ENCODE data around the gene TBC1D21. TPM values are rescaled to one million over a fixed set of nuclear protein-coding genes. Genes with fewer than 3 reads are reported as not detected.

Gene TBC1D21
- total RNA-seq, 2 donors from 2014 or later: not detected

- H3K4me1 ChIP-seq: peaks cover 50% of the 10 kb centered on the region
- intact Hi-C loops (cut with DNase I): no loop called here
Observed at GRCh38 chr15:73923156-73923487, 49.8 kb downstream of the TBC1D21 start.

GRCh38 chr15:73923488-73924164, 50.3 kb downstream of the TBC1D21 start:
- Histone ChIP-seq H3K27ac (peak overlapping the region in 2 of 4 donors; percentile 51), H3K4me3 (no peak overlapping the region), H3K27me3 (no peaks in the 10 kb centered on the region), H3K9me3 (no peaks in the 10 kb centered on the region), H3K36me3 (replicated peaks in 1 of 2; ENCODE audit: insufficient read depth in 1 of 2, low read depth in 2 of 2) (no peaks in the 10 kb centered on the region), H3K4me1 (peaks cover 53% of the 10 kb centered on the region)
- ATAC-seq: no peak
- TF ChIP-seq CTCF (IDR thresholded peaks at IDR 0.05): no peak
- no peak for TF ChIP-seq POLR2A (IDR thresholded peaks at IDR 0.05)
- no peak for DNase-seq
- intact Hi-C loops (cut with DNase I): no loop called here
- 78 to 82% methylated on average over 6 of the region's 6 CpGs for WGBS, 2 donors

More at GRCh38 chr15:73923156-73923487, 49.8 kb downstream of the TBC1D21 start:
- 63 to 79% methylated on average over 7 of the region's 7 CpGs for WGBS, 2 donors
- Histone ChIP-seq H3K4me3 (no peak overlapping the region), H3K9me3 (no peaks in the 10 kb centered on the region), H3K36me3 (replicated peaks in 1 of 2; ENCODE audit: insufficient read depth in 1 of 2, low read depth in 2 of 2) (no peaks in the 10 kb centered on the region), H3K27ac (peak overlapping the region in 1 of 4 donors; percentile 5), H3K27me3 (no peaks in the 10 kb centered on the region)
- DNase-seq (no peak), ATAC-seq (no peak)
- TF ChIP-seq CTCF (IDR thresholded peaks at IDR 0.05): no peak
- no peak for TF ChIP-seq POLR2A (IDR thresholded peaks at IDR 0.05)

DNA sequence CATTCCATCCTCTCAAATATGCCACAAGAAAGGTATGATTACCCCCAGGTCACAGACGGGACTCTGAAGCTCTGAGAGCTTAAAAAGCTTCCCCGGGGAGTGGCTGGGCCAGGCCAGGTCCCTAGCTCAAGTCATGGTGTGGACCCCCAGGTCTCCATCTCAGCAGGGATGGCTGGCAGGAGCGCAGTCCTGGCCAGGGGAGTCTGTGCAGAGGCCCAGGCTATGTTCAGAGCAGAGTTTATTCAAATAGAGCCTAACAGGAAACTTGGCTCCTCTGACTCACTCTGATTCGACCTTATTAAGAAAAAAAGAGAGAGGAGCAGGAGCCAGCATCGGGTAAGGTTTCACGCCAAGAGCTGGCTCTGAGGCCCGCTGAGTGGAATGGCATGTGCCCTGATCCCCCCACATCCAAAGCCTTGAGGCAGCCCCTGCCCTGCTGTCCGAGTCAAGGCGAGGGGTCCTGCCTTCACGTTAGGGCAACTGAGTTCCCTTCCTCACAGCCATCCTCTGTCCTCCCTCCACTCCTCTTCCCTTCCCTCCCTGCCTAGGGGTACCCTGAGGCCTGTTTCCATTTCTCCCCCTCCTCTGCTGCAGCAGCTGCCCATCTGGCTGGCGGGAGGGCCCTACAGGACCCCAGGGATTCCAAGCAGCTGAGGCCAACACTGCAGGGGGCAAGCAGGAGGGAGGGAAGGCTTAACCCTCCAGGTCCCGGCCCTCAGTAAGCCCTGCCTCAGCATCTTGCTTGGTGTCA, 51.0 kb downstream of the TBC1D21 start:
- intact Hi-C loops (cut with DNase I): no loop called here
- ATAC-seq: no peak
- no peaks in the 10 kb centered on the region for H3K36me3 ChIP-seq (replicated peaks in 1 of 2; ENCODE audit: insufficient read depth in 1 of 2, low read depth in 2 of 2)
- WGBS, 2 donors: 52 to 53% methylated on average over 11 to 12 of the region's 12 CpGs
- no peak for DNase-seq
- no peak for TF ChIP-seq POLR2A (IDR thresholded peaks at IDR 0.05)
- TF ChIP-seq CTCF (IDR thresholded peaks at IDR 0.05): no peak
- H3K9me3 ChIP-seq: no peaks in the 10 kb centered on the region
- no peaks in the 10 kb centered on the region for H3K27me3 ChIP-seq
- no peak overlapping the region for H3K4me3 ChIP-seq
- H3K27ac ChIP-seq: peak overlapping the region in 2 of 4 donors; percentile 51
- H3K4me1 ChIP-seq: peaks cover 59% of the 10 kb centered on the region

DNA sequence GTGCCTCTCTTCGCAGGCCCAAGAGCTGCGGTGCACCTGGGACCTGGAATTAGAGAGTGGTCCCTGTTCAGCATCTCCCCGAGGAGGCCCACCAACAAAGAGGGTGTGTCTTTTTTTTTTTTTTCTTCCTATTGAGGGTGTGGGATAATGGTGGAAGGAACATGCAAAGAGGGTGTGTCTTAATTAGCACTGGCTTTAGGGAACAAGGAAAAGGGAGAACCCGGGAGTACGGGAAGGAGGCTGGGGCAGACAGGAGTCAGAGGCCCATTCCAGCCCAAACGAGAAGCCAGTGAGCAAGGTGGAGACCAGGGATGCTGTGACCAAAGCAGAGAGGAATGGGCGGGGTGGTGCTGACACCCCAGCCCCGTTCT, 52.5 kb downstream of the TBC1D21 start:
- TF ChIP-seq POLR2A (IDR thresholded peaks at IDR 0.05): no peak
- no peak for TF ChIP-seq CTCF (IDR thresholded peaks at IDR 0.05)
- Histone ChIP-seq H3K4me3 (no peak overlapping the region), H3K36me3 (replicated peaks in 1 of 2; ENCODE audit: insufficient read depth in 1 of 2, low read depth in 2 of 2) (no peaks in the 10 kb centered on the region), H3K9me3 (no peaks in the 10 kb centered on the region), H3K27ac (peak overlapping the region in 2 of 4 donors; percentile 80 to 88), H3K4me1 (peaks cover 59% of the 10 kb centered on the region), H3K27me3 (no peaks in the 10 kb centered on the region)
- no peak for DNase-seq
- intact Hi-C loops (cut with DNase I): no loop called here
- ATAC-seq: no peak
- 63 to 75% methylated on average over 8 of the region's 8 CpGs for WGBS, 2 donors

Data from body of pancreas (tissue), 4 donors.